Endodermal cell (in vitro differentiated cells): ENCODE data around the gene ZNF775. TPM values are rescaled to one million over a fixed set of nuclear protein-coding genes. Genes with fewer than 3 reads are reported as not detected.

ENCODE experiments used
- DNase-seq: peaks from one replicate; pipeline ENCODE4 v3.0.0-alpha.2; 2017
- H3K27ac ChIP-seq: 2 replicates; pipeline ENCODE4 v1.5.1; 2013; ENCODE audit warnings: mild to moderate bottlenecking, low read depth, low read length, moderate library complexity
- H3K27me3 ChIP-seq: 2 replicates; pipeline ENCODE4 v1.6.1; 2013; ENCODE audit warnings: mild to moderate bottlenecking, low read length, moderate library complexity; ENCODE audit not compliant: insufficient read depth, control insufficient read depth, poor library complexity, severe bottlenecking
- H3K36me3 ChIP-seq: 2 replicates; pipeline ENCODE4 v1.7.0; 2013; ENCODE audit warnings: mild to moderate bottlenecking, low read length, moderate library complexity; ENCODE audit not compliant: control insufficient read depth, insufficient read depth
- H3K4me1 ChIP-seq: one replicate; pipeline ENCODE4 v1.7.0; 2013; ENCODE audit warnings: low read length; ENCODE audit not compliant: control insufficient read depth, insufficient read depth
- H3K4me3 ChIP-seq: 2 replicates; pipeline ENCODE4 v1.5.1; 2013; ENCODE audit warnings: mild to moderate bottlenecking, low read length, moderate library complexity
- H3K9ac ChIP-seq: 2 replicates; pipeline ENCODE4 v1.6.1; 2013; ENCODE audit warnings: mild to moderate bottlenecking, low read length, moderate library complexity; ENCODE audit not compliant: poor library complexity, severe bottlenecking; ENCODE audit errors: extremely low read depth
- H3K9me3 ChIP-seq: 2 replicates; pipeline ENCODE4 v1.6.1; 2013; ENCODE audit warnings: mild to moderate bottlenecking, low read length, moderate library complexity; ENCODE audit not compliant: control insufficient read depth
- H3K27ac Mint-ChIP-seq: 2 replicates; pipeline ENCODE4 v1.8.0; 2020; ENCODE audit warnings: mixed read lengths
- H3K27me3 Mint-ChIP-seq: 2 replicates; pipeline ENCODE4 v1.8.0; 2021; ENCODE audit warnings: mild to moderate bottlenecking, mixed read lengths; ENCODE audit not compliant: insufficient read depth
- H3K36me3 Mint-ChIP-seq: 2 replicates; pipeline ENCODE4 v1.8.0; 2020; ENCODE audit warnings: low read depth, mixed read lengths
- H3K4me1 Mint-ChIP-seq: 2 replicates; pipeline ENCODE4 v1.8.0; 2020; ENCODE audit warnings: mixed read lengths
- H3K4me3 Mint-ChIP-seq: 2 replicates; pipeline ENCODE4 v1.8.0; 2020; ENCODE audit warnings: mild to moderate bottlenecking, moderate library complexity, mixed read lengths
- H3K9me3 Mint-ChIP-seq: 2 replicates; pipeline ENCODE4 v1.8.0; 2020; ENCODE audit warnings: mild to moderate bottlenecking, mixed read lengths
- WGBS, 2 experiments: methylation state at CpG; one replicate each; pipeline versions ENCODE4 v1.1.5 to v1.1.7; 2013; ENCODE audit warnings: missing lambda C conversion rate in 2 of 2, mixed read lengths in 1 of 2; ENCODE audit not compliant: insufficient coverage in 1 of 2, insufficient read length in 1 of 2; 5-methylcytosine and 5-hydroxymethylcytosine counted together
- total RNA-seq, 2 donors: library from RNA; stranded (reverse); fragmentation: NEBNext Ultra II Directional in 1 of 2; extraction: Animal tissue kit (Norgen Biotek cat#: 25700) in 1 of 2; gene quantifications; 2 replicates in 1 of 2; 3 replicates in 1 of 2; pipeline ENCODE4 v1.2.1, GENCODE V29; 2021
- TF ChIP-seq, protein P1 (sequence below): fragments of 200-600 bp; sonication (generic); conservative IDR thresholded peaks from 2 replicates; pipeline ENCODE4 v1.5.0; 2021; ENCODE audit warnings: antibody characterized with exemption, mild to moderate bottlenecking

The ZNF775 gene
- total RNA-seq, 2 donors from 2014 or later, result 10.0 to 11.3 TPM

DNA sequence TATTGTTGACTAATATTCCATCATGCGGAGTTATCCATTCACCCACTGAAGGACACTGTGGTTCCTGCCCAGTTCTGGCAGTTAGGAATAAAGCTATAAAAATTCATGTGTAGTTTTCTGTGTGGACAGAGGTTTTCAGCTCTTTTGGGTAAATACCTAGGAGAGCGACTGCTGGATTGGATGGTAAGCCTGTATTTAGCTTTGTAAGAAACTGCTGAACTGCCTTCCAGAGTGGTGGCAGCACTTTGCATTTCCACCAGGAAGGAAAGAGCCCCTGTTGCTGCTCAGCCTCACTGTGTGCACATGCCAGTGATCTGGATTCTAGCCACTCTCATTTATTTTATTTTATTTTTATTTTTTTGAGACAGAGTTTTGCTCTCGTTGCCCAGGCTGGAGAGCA, 14.2 kb downstream of the ZNF775 start:
- H3K36me3 Mint-ChIP-seq, result peaks cover 26% of the 10 kb centered on the region
- 86 to 96% methylated on average over 2 to 3 of the region's 3 CpGs for WGBS, 2 experiments
- H3K4me1 ChIP-seq, result no peaks in the 10 kb centered on the region
- no peak overlapping the region for H3K4me3 ChIP-seq
- H3K27ac ChIP-seq, result no peak overlapping the region
- H3K9me3 Mint-ChIP-seq, result no peaks in the 10 kb centered on the region
- DNase-seq, result no peak
- no peaks in the 10 kb centered on the region for H3K27me3 ChIP-seq
- H3K4me3 Mint-ChIP-seq, result no peak overlapping the region
- peaks cover 3% of the 10 kb centered on the region for H3K4me1 Mint-ChIP-seq
- H3K27me3 Mint-ChIP-seq, result no peaks in the 10 kb centered on the region
- H3K36me3 ChIP-seq, result peaks cover 10% of the 10 kb centered on the region
- no peaks in the 10 kb centered on the region for H3K9me3 ChIP-seq
- TF ChIP-seq, protein P1, sequence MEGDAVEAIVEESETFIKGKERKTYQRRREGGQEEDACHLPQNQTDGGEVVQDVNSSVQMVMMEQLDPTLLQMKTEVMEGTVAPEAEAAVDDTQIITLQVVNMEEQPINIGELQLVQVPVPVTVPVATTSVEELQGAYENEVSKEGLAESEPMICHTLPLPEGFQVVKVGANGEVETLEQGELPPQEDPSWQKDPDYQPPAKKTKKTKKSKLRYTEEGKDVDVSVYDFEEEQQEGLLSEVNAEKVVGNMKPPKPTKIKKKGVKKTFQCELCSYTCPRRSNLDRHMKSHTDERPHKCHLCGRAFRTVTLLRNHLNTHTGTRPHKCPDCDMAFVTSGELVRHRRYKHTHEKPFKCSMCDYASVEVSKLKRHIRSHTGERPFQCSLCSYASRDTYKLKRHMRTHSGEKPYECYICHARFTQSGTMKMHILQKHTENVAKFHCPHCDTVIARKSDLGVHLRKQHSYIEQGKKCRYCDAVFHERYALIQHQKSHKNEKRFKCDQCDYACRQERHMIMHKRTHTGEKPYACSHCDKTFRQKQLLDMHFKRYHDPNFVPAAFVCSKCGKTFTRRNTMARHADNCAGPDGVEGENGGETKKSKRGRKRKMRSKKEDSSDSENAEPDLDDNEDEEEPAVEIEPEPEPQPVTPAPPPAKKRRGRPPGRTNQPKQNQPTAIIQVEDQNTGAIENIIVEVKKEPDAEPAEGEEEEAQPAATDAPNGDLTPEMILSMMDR, result no peak
- H3K9ac ChIP-seq, result no peak overlapping the region
- H3K27ac Mint-ChIP-seq, result no peak overlapping the region

DNA sequence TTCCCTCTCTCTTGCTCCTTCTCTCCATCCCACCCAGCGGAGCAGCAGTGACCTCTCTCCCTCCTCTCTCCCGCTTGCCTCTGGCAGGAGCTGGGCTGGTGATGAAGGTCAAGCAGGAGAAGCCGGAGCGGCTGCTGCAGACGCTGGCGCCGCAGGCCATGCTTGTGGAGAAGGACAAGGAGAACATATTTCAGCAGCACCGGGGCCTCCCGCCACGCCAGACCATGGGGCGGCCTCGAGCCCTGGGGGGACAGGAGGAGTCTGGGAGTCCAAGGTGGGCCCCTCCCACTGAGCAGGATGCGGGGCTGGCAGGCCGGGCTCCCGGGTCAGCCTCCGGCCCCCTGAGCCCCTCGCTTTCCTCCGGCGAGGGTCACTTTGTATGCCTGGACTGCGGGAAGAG, 17.3 kb downstream of the ZNF775 start:
- peaks cover 16% of the 10 kb centered on the region for H3K36me3 Mint-ChIP-seq
- Histone ChIP-seq H3K9ac (no peak overlapping the region), H3K4me1 (peaks cover 20% of the 10 kb centered on the region), H3K4me3 (no peak overlapping the region), H3K36me3 (peaks cover 4% of the 10 kb centered on the region), H3K27me3 (no peaks in the 10 kb centered on the region), H3K9me3 (no peaks in the 10 kb centered on the region), H3K27ac (no peak overlapping the region)
- no peaks in the 10 kb centered on the region for H3K9me3 Mint-ChIP-seq
- TF ChIP-seq, protein P1, result no peak
- H3K27ac Mint-ChIP-seq, result no peak overlapping the region
- H3K4me3 Mint-ChIP-seq, result no peak overlapping the region
- H3K4me1 Mint-ChIP-seq, result peaks cover 25% of the 10 kb centered on the region
- 95% methylated on average over 14 to 20 of the region's 20 CpGs for WGBS, 2 experiments
- no peak for DNase-seq
- H3K27me3 Mint-ChIP-seq, result no peaks in the 10 kb centered on the region

DNA sequence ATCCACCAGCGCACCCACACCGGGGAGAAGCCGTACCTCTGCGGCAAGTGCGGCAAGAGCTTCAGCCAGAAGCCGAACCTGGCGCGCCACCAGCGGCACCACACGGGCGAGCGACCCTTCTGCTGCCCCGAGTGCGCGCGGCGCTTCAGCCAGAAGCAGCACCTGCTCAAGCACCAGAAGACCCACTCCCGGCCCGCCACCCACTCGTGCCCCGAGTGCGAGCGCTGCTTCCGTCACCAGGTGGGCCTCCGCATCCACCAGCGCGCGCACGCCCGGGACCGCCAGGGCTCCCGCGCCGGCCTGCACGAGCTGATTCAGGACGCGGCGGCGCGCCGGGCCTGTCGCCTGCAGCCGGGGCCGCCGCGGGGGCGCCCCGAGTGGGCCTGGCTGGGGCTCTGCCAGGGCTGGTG, 17.7 kb downstream of the ZNF775 start:
- DNase-seq, result no peak
- Histone ChIP-seq H3K27ac (no peak overlapping the region), H3K9me3 (no peaks in the 10 kb centered on the region), H3K9ac (no peak overlapping the region), H3K27me3 (no peaks in the 10 kb centered on the region), H3K4me1 (peaks cover 20% of the 10 kb centered on the region), H3K4me3 (no peak overlapping the region), H3K36me3 (peaks cover 4% of the 10 kb centered on the region)
- peaks cover 16% of the 10 kb centered on the region for H3K36me3 Mint-ChIP-seq
- no peak overlapping the region for H3K27ac Mint-ChIP-seq
- H3K4me3 Mint-ChIP-seq, result no peak overlapping the region
- H3K9me3 Mint-ChIP-seq, result no peaks in the 10 kb centered on the region
- H3K4me1 Mint-ChIP-seq, result peaks cover 29% of the 10 kb centered on the region
- WGBS, 2 experiments, result 96% methylated on average over 5 to 48 of the region's 48 CpGs
- TF ChIP-seq, protein P1, result no peak
- no peaks in the 10 kb centered on the region for H3K27me3 Mint-ChIP-seq
